ENCODE measurements around the gene TMEM164.

The TMEM164 gene

DNA sequence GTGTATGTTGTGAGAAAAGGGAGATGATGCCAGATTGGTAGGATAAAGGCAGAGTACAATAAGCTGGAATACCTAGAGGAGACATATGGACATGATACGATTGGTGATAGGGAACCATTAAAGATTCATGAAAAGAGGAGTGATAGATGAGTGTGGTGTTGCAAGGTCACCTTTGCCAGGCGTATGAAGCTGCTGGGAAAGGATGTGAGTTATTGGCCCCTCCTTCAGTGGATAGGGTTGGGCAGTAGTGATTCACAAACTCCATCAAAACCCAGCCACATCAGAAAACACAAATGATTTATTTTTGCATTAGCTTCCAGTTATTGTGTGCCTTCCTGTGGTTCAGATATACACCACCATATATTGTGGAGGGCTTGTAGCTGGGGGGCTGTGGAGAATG lies 34.3 kb downstream of the TMEM164 start:
- DNase-seq (ENCODE audit: low spot score): no peak

DNA sequence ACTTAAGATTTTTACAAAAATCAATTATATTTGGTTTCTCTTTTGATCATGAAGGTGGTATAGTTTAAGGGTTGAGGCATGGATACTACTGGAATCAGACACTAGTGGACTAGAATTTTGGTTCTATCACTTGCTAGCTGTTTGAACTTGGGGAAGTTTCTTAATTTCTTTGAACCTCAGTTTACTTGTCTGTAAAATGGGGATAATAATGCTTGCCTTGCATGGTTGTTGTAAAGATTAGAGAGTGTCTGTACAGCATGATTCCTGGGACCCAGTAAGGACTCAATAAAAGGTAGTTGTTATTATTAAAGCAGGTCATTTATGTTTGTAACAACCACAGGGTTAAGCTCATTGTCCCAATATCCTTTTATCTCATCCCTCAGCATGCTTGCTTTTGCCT lies 36.0 kb downstream of the TMEM164 start:
- no peak for DNase-seq (ENCODE audit: low spot score)

DNA sequence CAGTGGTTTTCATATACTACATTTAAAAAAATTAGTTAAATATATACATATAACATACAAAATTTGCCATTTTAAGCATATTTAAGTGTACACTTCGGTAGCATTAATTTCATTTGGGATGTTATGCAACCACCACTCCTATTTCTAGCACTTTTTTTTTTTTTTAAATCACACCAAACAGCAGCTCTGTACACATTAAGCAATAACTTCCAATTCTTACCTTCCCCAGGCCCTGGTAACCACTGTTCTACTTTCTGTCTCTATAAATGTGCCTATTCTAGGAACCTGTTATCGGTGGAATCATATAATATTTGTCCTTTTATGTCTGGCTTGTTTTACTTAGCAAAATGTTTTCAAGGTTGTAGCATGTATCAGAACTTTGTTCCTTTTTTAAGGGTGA lies 39.1 kb downstream of the TMEM164 start:
- no peak for DNase-seq (ENCODE audit: low spot score)

DNA sequence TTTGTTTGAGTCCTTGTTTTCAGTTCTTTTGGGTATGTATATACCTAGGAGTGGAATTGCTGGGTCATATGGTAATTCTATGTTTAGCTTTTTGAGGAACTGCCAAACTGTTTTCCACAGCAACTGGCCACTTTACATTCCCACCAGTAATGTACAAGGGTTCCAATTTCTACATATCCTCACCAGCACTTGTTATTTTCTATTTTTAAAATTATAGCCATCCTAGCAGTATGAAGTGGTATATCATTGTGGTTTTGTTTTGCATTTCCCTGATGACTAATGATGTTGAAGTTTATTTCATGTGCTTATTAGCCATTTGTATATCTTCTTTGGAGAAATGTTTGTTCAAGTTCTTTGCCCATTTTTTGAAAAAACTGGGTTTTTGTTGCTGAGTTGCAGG lies 39.6 kb downstream of the TMEM164 start:
- DNase-seq (ENCODE audit: low spot score): no peak

GRCh38 chrX:110043506-110043905 lies 40.6 kb downstream of the TMEM164 start:
- no peak for DNase-seq (ENCODE audit: low spot score)

DNA sequence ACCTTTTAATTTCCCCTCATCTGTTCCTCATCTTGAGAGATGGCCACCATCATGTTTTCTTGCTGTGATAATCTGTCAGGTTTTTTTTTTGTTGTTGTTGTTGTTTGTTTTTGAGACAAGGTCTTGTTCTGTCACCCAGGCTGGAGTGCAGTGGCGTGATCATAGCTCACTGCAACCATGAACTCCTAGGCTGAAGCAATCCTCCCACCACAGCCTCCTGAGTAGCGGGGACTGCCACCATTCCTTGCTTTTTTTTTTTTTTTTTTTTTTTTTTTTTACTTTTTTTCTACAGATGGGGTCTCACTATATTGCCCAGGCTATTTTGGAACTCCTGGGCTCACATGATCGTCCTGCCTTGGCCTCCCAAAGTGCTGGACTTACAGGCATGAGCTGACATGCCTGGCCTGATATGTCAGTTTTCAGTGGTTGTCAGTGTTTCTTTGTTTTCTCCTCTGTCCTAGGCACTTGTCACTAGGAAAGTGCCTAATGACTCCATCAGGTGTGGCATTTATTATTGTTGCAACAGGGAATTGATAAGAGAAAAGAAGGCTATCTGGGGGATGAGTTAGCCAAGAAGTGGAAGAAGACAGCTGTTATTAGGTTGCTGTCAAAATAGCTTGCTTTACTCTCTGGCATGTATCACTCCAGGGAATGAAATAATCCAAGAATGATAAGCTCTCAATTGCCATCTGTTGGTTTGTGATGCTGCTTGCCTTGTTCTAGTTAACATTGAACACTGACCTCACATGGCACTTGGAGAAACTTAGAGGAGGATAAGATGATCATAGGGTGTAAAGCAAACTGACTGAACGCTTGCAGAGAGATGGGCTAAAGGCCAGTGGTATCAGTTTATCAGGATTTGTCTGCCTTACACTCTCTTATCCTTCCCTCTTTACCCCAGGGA lies 41.7 kb downstream of the TMEM164 start:
- no peak for DNase-seq (ENCODE audit: low spot score)

DNA sequence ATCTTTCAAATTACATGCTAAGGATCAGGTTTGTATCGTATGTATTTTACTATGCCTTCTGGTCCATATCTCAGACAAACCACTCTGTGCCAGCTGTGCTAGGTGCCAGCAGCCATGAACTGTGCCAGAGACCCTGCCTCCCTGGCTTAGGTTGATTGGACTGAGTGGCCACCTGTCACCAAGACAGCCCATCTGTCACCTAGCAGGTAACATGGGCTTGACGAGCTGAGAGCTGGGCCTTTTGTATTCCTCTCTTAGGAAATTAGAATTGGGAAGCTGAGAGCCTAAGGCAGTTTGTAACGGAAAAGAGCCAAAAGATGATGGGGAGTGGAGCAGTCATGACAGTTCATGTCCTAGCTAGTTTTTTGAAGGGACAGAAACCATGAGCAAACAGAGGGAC lies 42.5 kb downstream of the TMEM164 start:
- no peak for DNase-seq (ENCODE audit: low spot score)

- DNase-seq (ENCODE audit: low spot score): no peak
Observed at GRCh38 chrX:110046001-110046400, 43.1 kb downstream of the TMEM164 start.

GRCh38 chrX:110046971-110047370 lies 44.1 kb downstream of the TMEM164 start:
- no peak for DNase-seq (ENCODE audit: low spot score)

DNA sequence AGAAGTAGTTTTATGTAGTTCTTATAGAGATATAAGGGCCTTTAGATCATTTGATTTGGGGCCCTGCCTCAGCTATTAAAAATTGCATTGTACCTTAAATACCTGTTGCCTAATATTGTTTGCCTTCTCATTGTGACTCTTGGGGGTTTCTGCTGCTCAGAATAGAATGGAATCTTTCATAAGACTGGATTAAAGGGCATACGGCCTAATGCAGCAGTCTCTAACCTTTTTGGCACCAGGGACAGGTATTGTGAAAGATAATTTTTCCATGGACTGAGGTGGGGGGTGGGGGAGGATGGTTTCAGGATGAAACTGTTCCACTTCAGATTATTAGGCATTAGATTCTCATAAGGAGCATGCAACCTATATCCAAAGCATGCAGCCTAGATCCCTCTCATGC lies 46.2 kb downstream of the TMEM164 start:
- no peak for DNase-seq (ENCODE audit: low spot score)

DNA sequence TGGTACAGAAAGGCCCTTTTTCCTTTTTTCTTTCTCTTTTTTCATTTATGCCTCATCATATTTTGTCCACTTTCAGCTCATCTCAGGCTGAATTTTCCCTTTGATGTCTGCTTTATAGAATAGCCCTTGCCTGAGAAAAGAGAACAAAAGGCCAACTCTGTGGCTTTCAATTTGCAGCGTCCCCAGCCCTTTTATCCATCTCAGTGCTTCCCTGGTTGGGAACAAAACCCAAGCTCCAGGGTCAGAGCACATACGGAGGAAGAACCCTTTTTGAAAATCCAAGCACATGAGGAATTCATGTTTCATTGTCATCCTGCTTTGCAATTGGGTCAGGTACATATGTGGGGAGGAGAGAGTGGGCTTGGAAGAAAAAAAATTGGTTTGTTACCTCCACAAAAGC lies 47.5 kb downstream of the TMEM164 start:
- DNase-seq (ENCODE audit: low spot score): no peak

DNA sequence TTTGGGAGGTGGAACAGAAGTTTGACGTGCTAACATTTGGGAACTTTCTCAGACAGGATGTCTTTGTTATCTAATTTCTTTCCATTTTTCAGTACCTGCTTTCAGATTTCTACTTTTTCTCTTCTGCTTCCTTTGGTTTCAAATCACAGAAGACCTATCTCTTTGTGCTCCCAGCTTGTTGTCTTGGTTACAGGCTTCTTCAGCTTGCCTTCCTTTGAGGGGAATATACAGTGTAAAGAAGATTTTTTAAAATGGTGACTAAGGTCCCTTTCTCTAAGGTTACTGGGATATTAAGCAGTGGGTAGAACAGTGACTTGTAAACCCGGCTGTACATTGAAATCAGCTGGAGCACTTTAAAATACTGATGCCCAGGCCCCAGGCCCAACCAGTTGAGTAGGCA lies 48.0 kb downstream of the TMEM164 start:
- DNase-seq (ENCODE audit: low spot score): no peak

DNA sequence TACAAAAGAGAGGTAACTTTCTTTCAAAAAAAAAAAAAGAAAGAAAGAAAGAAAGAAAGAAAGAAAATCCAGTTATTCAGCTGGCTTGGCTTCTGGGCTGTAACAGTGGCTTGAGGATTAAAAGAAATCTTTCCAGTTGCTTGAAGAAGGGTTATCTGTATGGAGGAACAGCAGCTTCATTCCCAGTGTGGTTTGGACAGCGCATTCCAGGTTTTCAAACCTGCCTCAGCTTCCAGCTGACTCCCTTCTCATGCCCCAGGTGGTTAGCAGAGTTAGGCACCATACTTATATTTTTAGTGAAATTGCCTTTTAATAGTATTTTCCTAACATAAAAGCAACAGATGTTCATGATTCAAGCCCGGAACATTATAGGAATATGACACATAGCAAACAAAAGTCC lies 48.6 kb downstream of the TMEM164 start:
- no peak for DNase-seq (ENCODE audit: low spot score)

DNA sequence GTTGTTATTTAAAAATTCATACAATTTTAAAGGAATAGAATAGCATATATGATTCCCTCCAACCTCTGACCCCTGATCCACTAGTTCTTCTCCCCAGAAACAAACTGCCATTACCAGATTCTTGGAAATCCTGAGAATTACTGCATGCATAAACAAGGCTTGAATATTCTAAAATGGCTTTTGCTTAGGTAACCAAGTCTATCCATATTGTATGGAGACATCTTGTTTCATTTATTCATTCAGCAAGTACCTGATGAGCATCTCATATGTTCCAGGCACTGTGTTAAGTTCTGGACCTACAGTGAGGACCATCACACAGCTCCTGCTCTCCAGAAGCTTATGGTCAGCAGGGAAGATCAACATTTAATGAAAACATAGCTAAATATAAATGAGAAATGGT lies 49.4 kb downstream of the TMEM164 start:
- DNase-seq (ENCODE audit: low spot score): no peak

DNA sequence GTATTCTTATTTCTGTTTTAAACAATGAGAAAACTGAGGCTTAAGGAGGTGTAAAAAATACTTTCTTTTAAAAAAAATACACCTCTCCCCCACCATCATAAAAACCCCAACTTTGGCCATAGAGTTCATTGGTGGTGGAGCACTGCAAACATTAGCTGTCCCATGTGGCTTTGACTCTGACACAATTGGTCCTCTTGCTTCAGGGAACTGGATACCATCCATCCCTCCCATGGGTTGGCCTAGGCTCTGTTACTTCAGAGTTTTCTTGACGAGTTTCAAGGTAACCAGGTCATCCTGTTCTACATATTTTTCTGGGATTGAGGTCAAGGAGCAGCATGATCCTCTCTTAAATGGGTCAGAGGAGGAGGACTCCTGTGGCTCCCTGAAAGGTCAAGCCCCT lies 50.5 kb downstream of the TMEM164 start:
- DNase-seq (ENCODE audit: low spot score): no peak

DNA sequence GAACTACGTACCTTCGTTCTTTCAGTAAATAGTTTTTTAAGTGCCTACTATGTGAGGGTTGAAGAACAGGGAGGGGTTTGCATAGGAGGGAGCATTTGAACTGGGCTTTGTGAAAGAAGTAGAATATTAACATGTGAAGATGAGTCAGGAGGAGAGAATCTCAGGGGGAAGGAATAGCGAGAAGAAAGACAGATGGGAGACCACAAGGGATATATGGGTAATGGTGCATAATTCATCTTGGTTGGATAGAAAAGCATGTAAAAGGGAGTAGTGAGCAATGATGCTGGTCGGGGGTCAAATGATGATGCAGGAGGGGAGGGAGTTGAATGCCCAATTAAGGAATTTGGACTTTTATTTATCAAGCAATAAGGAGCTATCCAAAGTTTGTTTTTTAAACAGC lies 52.7 kb downstream of the TMEM164 start:
- no peak for DNase-seq (ENCODE audit: low spot score)

DNA sequence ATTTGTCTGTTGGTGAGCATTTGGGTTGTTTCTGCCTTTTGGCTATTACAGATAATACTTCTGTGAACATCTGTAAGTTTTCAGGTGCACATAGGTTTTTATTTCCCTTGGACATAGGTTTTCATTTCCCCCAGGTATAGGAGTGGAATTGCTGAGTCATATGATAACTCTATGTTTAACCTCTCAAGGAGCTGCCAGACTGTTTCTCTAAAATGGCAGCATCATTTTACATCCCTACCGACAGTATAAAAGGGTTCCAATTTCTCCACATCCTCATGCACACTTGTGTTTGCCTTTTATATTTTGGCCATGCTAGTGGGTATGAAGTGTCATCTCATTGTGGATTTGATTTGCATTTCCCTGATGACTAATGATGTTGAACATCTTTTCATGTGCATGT lies 53.5 kb downstream of the TMEM164 start:
- DNase-seq (ENCODE audit: low spot score): no peak

DNA sequence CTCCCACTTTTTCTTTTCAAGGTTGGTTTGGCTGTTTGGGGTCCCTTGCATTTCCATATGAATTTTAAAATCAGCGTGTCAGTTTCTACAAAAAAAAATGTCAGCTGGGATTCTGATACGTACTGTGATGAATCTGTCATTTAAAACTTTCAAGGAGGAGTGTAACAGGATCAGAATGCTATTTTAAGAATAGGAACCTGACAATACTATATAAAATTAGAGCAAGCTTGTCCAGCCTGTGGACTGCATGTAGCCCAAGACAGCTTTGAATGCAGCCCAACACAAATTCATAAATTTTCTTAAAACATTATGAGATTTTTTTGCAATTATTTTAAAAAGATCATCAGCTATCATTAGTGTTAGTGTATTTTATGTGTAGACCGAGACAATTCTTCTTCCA lies 56.5 kb downstream of the TMEM164 start:
- no peak for DNase-seq (ENCODE audit: low spot score)

GRCh38 chrX:110060317-110060716 lies 57.4 kb downstream of the TMEM164 start:
- DNase-seq (ENCODE audit: low spot score): no peak

GRCh38 chrX:110060846-110061537 lies 58.1 kb downstream of the TMEM164 start:
- no peak for DNase-seq (ENCODE audit: low spot score)

GRCh38 chrX:110062919-110063318 lies 60.0 kb downstream of the TMEM164 start:
- DNase-seq (ENCODE audit: low spot score): no peak

- DNase-seq (ENCODE audit: low spot score): no peak
Observed at GRCh38 chrX:110066488-110067225, 63.7 kb downstream of the TMEM164 start.

DNA sequence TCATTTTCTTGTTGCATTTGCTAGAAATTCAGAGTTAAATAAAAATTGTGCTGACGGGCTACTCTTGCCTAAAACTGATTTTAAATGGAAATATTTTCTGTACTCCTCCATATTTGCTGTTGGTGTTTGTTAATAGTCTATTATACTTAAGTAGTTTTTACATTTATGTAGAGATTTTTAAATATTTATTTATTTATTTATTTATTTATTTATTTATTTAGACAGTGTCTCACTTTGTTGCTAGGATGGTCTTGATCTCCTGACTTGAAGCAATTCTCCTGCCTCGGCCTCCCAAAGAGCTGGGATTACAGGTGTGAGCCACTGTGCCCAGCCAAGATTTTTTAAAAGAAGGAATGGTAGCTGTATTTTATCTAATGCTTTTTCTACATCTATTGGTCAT lies 68.1 kb downstream of the TMEM164 start:
- no peak for DNase-seq (ENCODE audit: low spot score)

All from COLO829 (cell line).